WTC11 (cell line): Measurements from ENCODE around the gene GYS1. TPM values are rescaled to one million over a fixed set of nuclear protein-coding genes. Genes with fewer than 3 reads are reported as not detected.

Source experiments
- ATAC-seq: fragments of 200-7000 bp; cut with Tn5 transposase; 2 replicates; pipeline ENCODE4 v1.10.0; 2021; ENCODE audit warnings: mild to moderate bottlenecking, moderate library complexity
- Bru-seq: library from RNA; stranded (reverse); fragments of 400-500 nt; gene quantifications from one replicate; lab custom pipeline; 2021; lab: Mats Ljungman, UMichigan
- CTCF ChIA-PET: fragments of 300-600 bp; sonication (Branson Sonifier 250); formaldehyde crosslinking; loops from one replicate; lab custom pipeline; 2021; ENCODE audit warnings: antibody characterized with exemption; lab: Charles Lee
- POLR2A ChIA-PET: fragments of 350-600 bp; sonication (Branson Sonifier 250); formaldehyde crosslinking; loops from one replicate; lab custom pipeline; 2021; ENCODE audit warnings: antibody characterized with exemption; lab: Charles Lee
- DNase-seq: peaks from one replicate; pipeline ENCODE4 v3.0.0; 2021; ENCODE audit warnings: low spot score
- H3K27ac Mint-ChIP-seq: 2 replicates; pipeline ENCODE4 v1.8.0; 2021; ENCODE audit warnings: mixed read lengths
- H3K27me3 Mint-ChIP-seq: 2 replicates; pipeline ENCODE4 v1.8.0; 2021; ENCODE audit warnings: low read depth, mild to moderate bottlenecking, moderate library complexity, mixed read lengths
- H3K36me3 Mint-ChIP-seq: 2 replicates; pipeline ENCODE4 v1.8.0; 2021; ENCODE audit warnings: mixed read lengths
- H3K4me1 Mint-ChIP-seq: 2 replicates; pipeline ENCODE4 v1.8.0; 2022; ENCODE audit warnings: mixed read lengths
- H3K4me3 Mint-ChIP-seq: 2 replicates; pipeline ENCODE4 v1.8.0; 2021; ENCODE audit warnings: mild to moderate bottlenecking, moderate library complexity, mixed read lengths
- H3K9me3 Mint-ChIP-seq: 2 replicates; pipeline ENCODE4 v1.8.0; 2021; ENCODE audit warnings: mixed read lengths
- CREM ChIP-seq: sonication (generic); formaldehyde crosslinking; IDR thresholded peaks from 2 replicates; pipeline ENCODE4 v1.8.1; 2022; ENCODE audit warnings: mild to moderate bottlenecking, missing genetic modification reagents, moderate library complexity
- FOXK1 ChIP-seq: sonication (generic); formaldehyde crosslinking; IDR thresholded peaks from 2 replicates; pipeline ENCODE4 v1.8.0; 2022; ENCODE audit warnings: mild to moderate bottlenecking, moderate library complexity, missing genetic modification reagents
- FOXP1 ChIP-seq: sonication (generic); formaldehyde crosslinking; IDR thresholded peaks from 2 replicates; pipeline ENCODE4 v1.8.0; 2022; ENCODE audit warnings: missing genetic modification reagents, mild to moderate bottlenecking, moderate library complexity, borderline replicate concordance
- GABPB1 ChIP-seq: sonication (generic); formaldehyde crosslinking; IDR thresholded peaks from 2 replicates; pipeline ENCODE4 v1.8.1; 2023; ENCODE audit warnings: mild to moderate bottlenecking, missing genetic modification reagents
- JAZF1 ChIP-seq: fragments of 250-450 bp; sonication (Bioruptor Pico); IDR thresholded peaks from 2 replicates; pipeline ENCODE4 v1.9.0; 2021; ENCODE audit warnings: moderate library complexity, mild to moderate bottlenecking, inconsistent platforms
- MYBL2 ChIP-seq: sonication (generic); formaldehyde crosslinking; IDR thresholded peaks from 2 replicates; pipeline ENCODE4 v1.8.1; 2023; ENCODE audit warnings: mild to moderate bottlenecking, moderate library complexity, missing genetic modification reagents
- NFYB ChIP-seq: sonication (generic); formaldehyde crosslinking; conservative IDR thresholded peaks from 2 replicates; pipeline ENCODE4 v1.8.0; 2022; ENCODE audit warnings: low read depth, missing genetic modification reagents
- RORB ChIP-seq: fragments of 250-450 bp; sonication (Bioruptor Pico); IDR thresholded peaks from 2 replicates; pipeline ENCODE4 v1.9.0; 2021; ENCODE audit warnings: mild to moderate bottlenecking
- SP1 ChIP-seq: sonication (generic); formaldehyde crosslinking; conservative IDR thresholded peaks from 2 replicates; pipeline ENCODE4 v1.8.1; 2022; ENCODE audit warnings: missing genetic modification reagents
- ZNF263 ChIP-seq: sonication (generic); formaldehyde crosslinking; IDR thresholded peaks from 2 replicates; pipeline ENCODE4 v1.8.1; 2022; ENCODE audit warnings: low read depth, mild to moderate bottlenecking, moderate library complexity, missing genetic modification reagents
- long read RNA-seq, 3 experiments: library from RNA in 1 of 3; library from capped mRNA in 1 of 3; library from polyadenylated mRNA in 1 of 3; unstranded in 2 of 3; stranded (forward) in 1 of 3; transcript quantifications; one replicate each; pipeline ENCODE4 v2.0.0, GENCODE V29; 2021
- total RNA-seq: library from RNA; stranded (reverse); gene quantifications from 3 replicates; pipeline ENCODE4 v1.2.3, GENCODE V29; 2021
- TF ChIP-seq, protein P1 (sequence below): sonication (generic); formaldehyde crosslinking; IDR thresholded peaks from 2 replicates; pipeline ENCODE4 v1.8.1; 2023; ENCODE audit warnings: mild to moderate bottlenecking, missing genetic modification reagents, borderline replicate concordance
- TF ChIP-seq, protein P2 (sequence below): sonication (generic); formaldehyde crosslinking; IDR thresholded peaks from 2 replicates; pipeline ENCODE4 v1.8.0; 2022; ENCODE audit warnings: mild to moderate bottlenecking, missing genetic modification reagents
- TF ChIP-seq, protein P3 (sequence below): sonication (generic); formaldehyde crosslinking; IDR thresholded peaks from 2 replicates; pipeline ENCODE4 v1.8.1; 2023; ENCODE audit warnings: mild to moderate bottlenecking, moderate library complexity, missing genetic modification reagents
- TF ChIP-seq, protein P4 (sequence below): sonication (generic); formaldehyde crosslinking; IDR thresholded peaks from 2 replicates; pipeline ENCODE4 v1.8.0; 2022; ENCODE audit warnings: mild to moderate bottlenecking, missing genetic modification reagents
- TF ChIP-seq, protein P5 (sequence below): fragments of 250-450 bp; sonication (Bioruptor Pico); IDR thresholded peaks from 2 replicates; pipeline ENCODE4 v1.8.0; 2021; ENCODE audit warnings: mild to moderate bottlenecking
- TF ChIP-seq, protein P6 (sequence below): sonication (generic); formaldehyde crosslinking; IDR thresholded peaks from 2 replicates; pipeline ENCODE4 v1.8.0; 2023; ENCODE audit warnings: missing genetic modification reagents, mild to moderate bottlenecking, borderline replicate concordance
- TF ChIP-seq, protein P7 (sequence below): fragments of 200-600 bp; IDR thresholded peaks from 2 replicates; pipeline ENCODE4 v1.8.0; 2022; ENCODE audit warnings: antibody characterized with exemption

Gene GYS1
- total RNA-seq (45.9 to 52.0 TPM (median 46.1 TPM) in 3 replicates), Bru-seq, nascent RNA (percentile 63 among the genes with signal in this experiment)
- long read RNA-seq, experiment 1, transcript GYS1-202 (16 exons, 3,574 nt): major isoform, 136 of 177 reads
- long read RNA-seq, experiment 1, partial matches to known transcripts: 28 of 177 reads
- long read RNA-seq, experiment 1, other reads (novel, unspliced or antisense): 13 of 177 reads
- long read RNA-seq, experiment 2, transcript GYS1-202 (16 exons, 3,574 nt): major isoform, 21 of 53 reads
- long read RNA-seq, experiment 2, partial matches to known transcripts: 13 of 53 reads
- long read RNA-seq, experiment 2, other reads (novel, unspliced or antisense): 19 of 53 reads
- long read RNA-seq, experiment 3, partial matches to known transcripts: 2 of 3 reads
- long read RNA-seq, experiment 3, other reads (novel, unspliced or antisense): 1 of 3 reads

DNA sequence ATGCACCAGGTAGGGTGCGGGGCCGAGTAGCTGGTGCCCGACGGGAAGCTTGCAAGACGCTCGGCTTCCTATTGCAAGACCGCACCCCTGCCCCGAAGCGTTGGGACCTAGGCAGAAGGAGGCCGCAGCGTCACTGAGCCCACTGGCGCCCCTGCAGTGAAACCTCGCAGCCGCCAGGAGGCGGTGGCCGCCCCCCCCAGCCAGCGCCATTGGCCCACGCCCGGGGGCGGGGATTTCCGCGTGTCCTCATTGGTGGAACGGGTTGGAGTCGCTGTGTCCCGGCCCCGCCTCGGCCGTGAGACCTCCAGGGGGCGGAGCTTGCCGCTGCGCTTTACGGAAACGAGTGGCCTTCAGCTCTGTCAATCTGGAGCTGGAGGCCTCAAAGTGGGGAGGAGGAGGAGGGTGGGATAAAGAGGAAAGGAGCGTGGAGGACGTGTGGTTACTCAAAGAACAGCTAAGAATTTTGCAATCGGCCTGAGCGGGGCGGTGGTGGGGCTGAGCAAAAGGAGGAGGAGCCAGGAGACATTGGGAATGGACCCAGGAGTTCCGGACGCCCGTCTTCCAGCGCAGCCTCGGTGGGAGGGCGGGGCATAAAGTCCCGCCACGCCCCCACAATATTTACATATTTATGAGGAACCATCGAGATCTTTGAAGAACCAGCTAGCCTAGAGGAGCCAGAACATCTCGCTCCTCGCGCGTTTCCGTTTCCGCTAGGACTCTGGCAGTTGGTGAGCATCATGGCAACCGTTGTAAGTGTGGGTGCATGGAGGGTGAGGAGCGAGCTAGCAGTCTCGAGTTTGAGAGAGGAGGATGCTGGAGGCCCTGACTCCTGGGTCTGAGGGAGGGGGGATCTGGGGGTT, at the start of gene GYS1, which contains the start of gene RUVBL2:
GYS1 (minus strand) TSS at position 135 of the 860 bp plus-strand sequence. CDS start 197 bp downstream, outside the sequence.
RUVBL2 (plus strand) TSS at position 713 of the 860 bp plus-strand sequence; CDS start at position 738, 25 bp downstream.
- POLR2A ChIA-PET: interaction anchor here (0.5 to 2.1 kb wide), 12 partner anchors 10 to 518 kb away, joined by 3 to 10 read pairs (median 4); no protein-coding TSS in a partner anchor
- H3K4me1 Mint-ChIP-seq: peaks cover 31% of the 10 kb centered on the region
- peak; percentile 36; the same call in 1 of the 2 replicates for TF ChIP-seq FOXK1 (CRISPR knock-in tag)
- TF ChIP-seq GABPB1 (CRISPR knock-in tag): peak; percentile 58; the same call in 1 of the 2 replicates
- TF ChIP-seq, protein P1, sequence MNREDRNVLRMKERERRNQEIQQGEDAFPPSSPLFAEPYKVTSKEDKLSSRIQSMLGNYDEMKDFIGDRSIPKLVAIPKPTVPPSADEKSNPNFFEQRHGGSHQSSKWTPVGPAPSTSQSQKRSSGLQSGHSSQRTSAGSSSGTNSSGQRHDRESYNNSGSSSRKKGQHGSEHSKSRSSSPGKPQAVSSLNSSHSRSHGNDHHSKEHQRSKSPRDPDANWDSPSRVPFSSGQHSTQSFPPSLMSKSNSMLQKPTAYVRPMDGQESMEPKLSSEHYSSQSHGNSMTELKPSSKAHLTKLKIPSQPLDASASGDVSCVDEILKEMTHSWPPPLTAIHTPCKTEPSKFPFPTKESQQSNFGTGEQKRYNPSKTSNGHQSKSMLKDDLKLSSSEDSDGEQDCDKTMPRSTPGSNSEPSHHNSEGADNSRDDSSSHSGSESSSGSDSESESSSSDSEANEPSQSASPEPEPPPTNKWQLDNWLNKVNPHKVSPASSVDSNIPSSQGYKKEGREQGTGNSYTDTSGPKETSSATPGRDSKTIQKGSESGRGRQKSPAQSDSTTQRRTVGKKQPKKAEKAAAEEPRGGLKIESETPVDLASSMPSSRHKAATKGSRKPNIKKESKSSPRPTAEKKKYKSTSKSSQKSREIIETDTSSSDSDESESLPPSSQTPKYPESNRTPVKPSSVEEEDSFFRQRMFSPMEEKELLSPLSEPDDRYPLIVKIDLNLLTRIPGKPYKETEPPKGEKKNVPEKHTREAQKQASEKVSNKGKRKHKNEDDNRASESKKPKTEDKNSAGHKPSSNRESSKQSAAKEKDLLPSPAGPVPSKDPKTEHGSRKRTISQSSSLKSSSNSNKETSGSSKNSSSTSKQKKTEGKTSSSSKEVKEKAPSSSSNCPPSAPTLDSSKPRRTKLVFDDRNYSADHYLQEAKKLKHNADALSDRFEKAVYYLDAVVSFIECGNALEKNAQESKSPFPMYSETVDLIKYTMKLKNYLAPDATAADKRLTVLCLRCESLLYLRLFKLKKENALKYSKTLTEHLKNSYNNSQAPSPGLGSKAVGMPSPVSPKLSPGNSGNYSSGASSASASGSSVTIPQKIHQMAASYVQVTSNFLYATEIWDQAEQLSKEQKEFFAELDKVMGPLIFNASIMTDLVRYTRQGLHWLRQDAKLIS (CRISPR knock-in tag): no peak
- TF ChIP-seq, protein P2, sequence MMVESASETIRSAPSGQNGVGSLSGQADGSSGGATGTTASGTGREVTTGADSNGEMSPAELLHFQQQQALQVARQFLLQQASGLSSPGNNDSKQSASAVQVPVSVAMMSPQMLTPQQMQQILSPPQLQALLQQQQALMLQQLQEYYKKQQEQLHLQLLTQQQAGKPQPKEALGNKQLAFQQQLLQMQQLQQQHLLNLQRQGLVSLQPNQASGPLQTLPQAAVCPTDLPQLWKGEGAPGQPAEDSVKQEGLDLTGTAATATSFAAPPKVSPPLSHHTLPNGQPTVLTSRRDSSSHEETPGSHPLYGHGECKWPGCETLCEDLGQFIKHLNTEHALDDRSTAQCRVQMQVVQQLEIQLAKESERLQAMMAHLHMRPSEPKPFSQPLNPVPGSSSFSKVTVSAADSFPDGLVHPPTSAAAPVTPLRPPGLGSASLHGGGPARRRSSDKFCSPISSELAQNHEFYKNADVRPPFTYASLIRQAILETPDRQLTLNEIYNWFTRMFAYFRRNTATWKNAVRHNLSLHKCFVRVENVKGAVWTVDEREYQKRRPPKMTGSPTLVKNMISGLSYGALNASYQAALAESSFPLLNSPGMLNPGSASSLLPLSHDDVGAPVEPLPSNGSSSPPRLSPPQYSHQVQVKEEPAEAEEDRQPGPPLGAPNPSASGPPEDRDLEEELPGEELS (CRISPR knock-in tag): no peak; the same call in 1 of the 2 replicates
- TF ChIP-seq, protein P3, sequence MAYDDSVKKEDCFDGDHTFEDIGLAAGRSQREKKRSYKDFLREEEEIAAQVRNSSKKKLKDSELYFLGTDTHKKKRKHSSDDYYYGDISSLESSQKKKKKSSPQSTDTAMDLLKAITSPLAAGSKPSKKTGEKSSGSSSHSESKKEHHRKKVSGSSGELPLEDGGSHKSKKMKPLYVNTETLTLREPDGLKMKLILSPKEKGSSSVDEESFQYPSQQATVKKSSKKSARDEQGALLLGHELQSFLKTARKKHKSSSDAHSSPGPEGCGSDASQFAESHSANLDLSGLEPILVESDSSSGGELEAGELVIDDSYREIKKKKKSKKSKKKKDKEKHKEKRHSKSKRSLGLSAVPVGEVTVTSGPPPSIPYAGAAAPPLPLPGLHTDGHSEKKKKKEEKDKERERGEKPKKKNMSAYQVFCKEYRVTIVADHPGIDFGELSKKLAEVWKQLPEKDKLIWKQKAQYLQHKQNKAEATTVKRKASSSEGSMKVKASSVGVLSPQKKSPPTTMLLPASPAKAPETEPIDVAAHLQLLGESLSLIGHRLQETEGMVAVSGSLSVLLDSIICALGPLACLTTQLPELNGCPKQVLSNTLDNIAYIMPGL (CRISPR knock-in tag): peak; percentile 66; the same call in 1 of the 2 replicates
- TF ChIP-seq JAZF1 (CRISPR knock-in tag): no peak
- 0 out of 2 replicates have a peak, but pooled peaks have one; percentile 49 for TF ChIP-seq MYBL2 (CRISPR knock-in tag)
- no peak for TF ChIP-seq RORB (CRISPR knock-in tag)
- TF ChIP-seq, protein P4, sequence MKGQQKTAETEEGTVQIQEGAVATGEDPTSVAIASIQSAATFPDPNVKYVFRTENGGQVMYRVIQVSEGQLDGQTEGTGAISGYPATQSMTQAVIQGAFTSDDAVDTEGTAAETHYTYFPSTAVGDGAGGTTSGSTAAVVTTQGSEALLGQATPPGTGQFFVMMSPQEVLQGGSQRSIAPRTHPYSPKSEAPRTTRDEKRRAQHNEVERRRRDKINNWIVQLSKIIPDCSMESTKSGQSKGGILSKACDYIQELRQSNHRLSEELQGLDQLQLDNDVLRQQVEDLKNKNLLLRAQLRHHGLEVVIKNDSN (CRISPR knock-in tag): peak; percentile 61; the same call in 1 of the 2 replicates
- TF ChIP-seq ZNF263 (CRISPR knock-in tag): no peak
- TF ChIP-seq, protein P5, sequence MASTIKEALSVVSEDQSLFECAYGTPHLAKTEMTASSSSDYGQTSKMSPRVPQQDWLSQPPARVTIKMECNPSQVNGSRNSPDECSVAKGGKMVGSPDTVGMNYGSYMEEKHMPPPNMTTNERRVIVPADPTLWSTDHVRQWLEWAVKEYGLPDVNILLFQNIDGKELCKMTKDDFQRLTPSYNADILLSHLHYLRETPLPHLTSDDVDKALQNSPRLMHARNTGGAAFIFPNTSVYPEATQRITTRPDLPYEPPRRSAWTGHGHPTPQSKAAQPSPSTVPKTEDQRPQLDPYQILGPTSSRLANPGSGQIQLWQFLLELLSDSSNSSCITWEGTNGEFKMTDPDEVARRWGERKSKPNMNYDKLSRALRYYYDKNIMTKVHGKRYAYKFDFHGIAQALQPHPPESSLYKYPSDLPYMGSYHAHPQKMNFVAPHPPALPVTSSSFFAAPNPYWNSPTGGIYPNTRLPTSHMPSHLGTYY (CRISPR knock-in tag): no peak
- TF ChIP-seq SP1 (CRISPR knock-in tag): peak; percentile 98
- TF ChIP-seq NFYB (CRISPR knock-in tag): peak; percentile 93
- TF ChIP-seq, protein P6, sequence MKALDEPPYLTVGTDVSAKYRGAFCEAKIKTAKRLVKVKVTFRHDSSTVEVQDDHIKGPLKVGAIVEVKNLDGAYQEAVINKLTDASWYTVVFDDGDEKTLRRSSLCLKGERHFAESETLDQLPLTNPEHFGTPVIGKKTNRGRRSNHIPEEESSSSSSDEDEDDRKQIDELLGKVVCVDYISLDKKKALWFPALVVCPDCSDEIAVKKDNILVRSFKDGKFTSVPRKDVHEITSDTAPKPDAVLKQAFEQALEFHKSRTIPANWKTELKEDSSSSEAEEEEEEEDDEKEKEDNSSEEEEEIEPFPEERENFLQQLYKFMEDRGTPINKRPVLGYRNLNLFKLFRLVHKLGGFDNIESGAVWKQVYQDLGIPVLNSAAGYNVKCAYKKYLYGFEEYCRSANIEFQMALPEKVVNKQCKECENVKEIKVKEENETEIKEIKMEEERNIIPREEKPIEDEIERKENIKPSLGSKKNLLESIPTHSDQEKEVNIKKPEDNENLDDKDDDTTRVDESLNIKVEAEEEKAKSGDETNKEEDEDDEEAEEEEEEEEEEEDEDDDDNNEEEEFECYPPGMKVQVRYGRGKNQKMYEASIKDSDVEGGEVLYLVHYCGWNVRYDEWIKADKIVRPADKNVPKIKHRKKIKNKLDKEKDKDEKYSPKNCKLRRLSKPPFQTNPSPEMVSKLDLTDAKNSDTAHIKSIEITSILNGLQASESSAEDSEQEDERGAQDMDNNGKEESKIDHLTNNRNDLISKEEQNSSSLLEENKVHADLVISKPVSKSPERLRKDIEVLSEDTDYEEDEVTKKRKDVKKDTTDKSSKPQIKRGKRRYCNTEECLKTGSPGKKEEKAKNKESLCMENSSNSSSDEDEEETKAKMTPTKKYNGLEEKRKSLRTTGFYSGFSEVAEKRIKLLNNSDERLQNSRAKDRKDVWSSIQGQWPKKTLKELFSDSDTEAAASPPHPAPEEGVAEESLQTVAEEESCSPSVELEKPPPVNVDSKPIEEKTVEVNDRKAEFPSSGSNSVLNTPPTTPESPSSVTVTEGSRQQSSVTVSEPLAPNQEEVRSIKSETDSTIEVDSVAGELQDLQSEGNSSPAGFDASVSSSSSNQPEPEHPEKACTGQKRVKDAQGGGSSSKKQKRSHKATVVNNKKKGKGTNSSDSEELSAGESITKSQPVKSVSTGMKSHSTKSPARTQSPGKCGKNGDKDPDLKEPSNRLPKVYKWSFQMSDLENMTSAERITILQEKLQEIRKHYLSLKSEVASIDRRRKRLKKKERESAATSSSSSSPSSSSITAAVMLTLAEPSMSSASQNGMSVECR (CRISPR knock-in tag): peak; percentile 37; the same call in 1 of the 2 replicates
- TF ChIP-seq, protein P7, sequence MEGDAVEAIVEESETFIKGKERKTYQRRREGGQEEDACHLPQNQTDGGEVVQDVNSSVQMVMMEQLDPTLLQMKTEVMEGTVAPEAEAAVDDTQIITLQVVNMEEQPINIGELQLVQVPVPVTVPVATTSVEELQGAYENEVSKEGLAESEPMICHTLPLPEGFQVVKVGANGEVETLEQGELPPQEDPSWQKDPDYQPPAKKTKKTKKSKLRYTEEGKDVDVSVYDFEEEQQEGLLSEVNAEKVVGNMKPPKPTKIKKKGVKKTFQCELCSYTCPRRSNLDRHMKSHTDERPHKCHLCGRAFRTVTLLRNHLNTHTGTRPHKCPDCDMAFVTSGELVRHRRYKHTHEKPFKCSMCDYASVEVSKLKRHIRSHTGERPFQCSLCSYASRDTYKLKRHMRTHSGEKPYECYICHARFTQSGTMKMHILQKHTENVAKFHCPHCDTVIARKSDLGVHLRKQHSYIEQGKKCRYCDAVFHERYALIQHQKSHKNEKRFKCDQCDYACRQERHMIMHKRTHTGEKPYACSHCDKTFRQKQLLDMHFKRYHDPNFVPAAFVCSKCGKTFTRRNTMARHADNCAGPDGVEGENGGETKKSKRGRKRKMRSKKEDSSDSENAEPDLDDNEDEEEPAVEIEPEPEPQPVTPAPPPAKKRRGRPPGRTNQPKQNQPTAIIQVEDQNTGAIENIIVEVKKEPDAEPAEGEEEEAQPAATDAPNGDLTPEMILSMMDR: peak; percentile 85
- no peak for TF ChIP-seq FOXP1
- peak; percentile 62; the same call in 1 of the 2 replicates for TF ChIP-seq CREM (CRISPR knock-in tag)

More for the DNA sequence above, at the start of gene GYS1, which contains the start of gene RUVBL2:
- ATAC-seq (peak; percentile 93), DNase-seq (peak; percentile 100)
- CTCF ChIA-PET: interaction anchor here (0.5 to 3.4 kb wide), 86 partner anchors 10 to 819 kb away, joined by 3 to 60 read pairs (median 4); partner anchors contain the start of genes BAX, CA11, CGB2 and CGB7
- Mint-ChIP-seq H3K4me3 (peak within 1 kb of the TSS; percentile 99), H3K27me3 (no peaks in the 10 kb centered on the region), H3K9me3 (no peaks in the 10 kb centered on the region), H3K27ac (peak within 1 kb of the TSS; percentile 97), H3K36me3 (peaks cover 18% of the 10 kb centered on the region)
